HG03066 (cell line): ENCODE data around the gene WIF1.

Source experiments
- ATAC-seq: cut with Tn5 transposase; IDR thresholded peaks from one replicate; pipeline ENCODE4 v1.9.1; 2021; ENCODE audit warnings: low read depth; ENCODE audit not compliant: unreplicated experiment

The WIF1 gene

GRCh38 chr12:65039301-65039700 is 81.8 kb downstream of the WIF1 start:
- no peak for ATAC-seq

- no peak for ATAC-seq
Observed at GRCh38 chr12:65025136-65025535, 96.0 kb downstream of the WIF1 start.

- no peak for ATAC-seq
Observed at GRCh38 chr12:65023485-65023884, 97.6 kb downstream of the WIF1 start.

GRCh38 chr12:65022960-65023359 is 98.1 kb downstream of the WIF1 start:
- no peak for ATAC-seq

GRCh38 chr12:65022421-65022820 is 98.7 kb downstream of the WIF1 start:
- ATAC-seq: no peak

- ATAC-seq: no peak
Observed at GRCh38 chr12:65019696-65020234, 101.3 kb downstream of the WIF1 start.

- no peak for ATAC-seq
Observed at GRCh38 chr12:65016881-65017650, 104.0 kb downstream of the WIF1 start.

- no peak for ATAC-seq
Observed at GRCh38 chr12:65015850-65016249, 105.3 kb downstream of the WIF1 start.

- ATAC-seq: no peak
Observed at GRCh38 chr12:65014504-65015271, 106.4 kb downstream of the WIF1 start.

- ATAC-seq: no peak
Observed at GRCh38 chr12:65010437-65010836, 110.7 kb downstream of the WIF1 start.

- no peak for ATAC-seq
Observed at GRCh38 chr12:65005716-65006115, 115.4 kb downstream of the WIF1 start.

GRCh38 chr12:65004270-65004669 is 116.8 kb downstream of the WIF1 start:
- no peak for ATAC-seq
